ENCODE measurements around the gene FAM47E.

Gene FAM47E

GRCh38 chr4:76325072-76325471 lies 73.6 kb downstream of the FAM47E start:
- no peak for TF ChIP-seq FOXP2 (optimal IDR thresholded peaks at IDR 0.05; ENCODE audit: borderline replicate concordance, extremely low read depth, extremely low read length, insufficient read depth)
- no peak for TF ChIP-seq TAF1 (IDR thresholded peaks at IDR 0.05; ENCODE audit: borderline replicate concordance, insufficient read depth, low read length)
- TF ChIP-seq, protein P1, sequence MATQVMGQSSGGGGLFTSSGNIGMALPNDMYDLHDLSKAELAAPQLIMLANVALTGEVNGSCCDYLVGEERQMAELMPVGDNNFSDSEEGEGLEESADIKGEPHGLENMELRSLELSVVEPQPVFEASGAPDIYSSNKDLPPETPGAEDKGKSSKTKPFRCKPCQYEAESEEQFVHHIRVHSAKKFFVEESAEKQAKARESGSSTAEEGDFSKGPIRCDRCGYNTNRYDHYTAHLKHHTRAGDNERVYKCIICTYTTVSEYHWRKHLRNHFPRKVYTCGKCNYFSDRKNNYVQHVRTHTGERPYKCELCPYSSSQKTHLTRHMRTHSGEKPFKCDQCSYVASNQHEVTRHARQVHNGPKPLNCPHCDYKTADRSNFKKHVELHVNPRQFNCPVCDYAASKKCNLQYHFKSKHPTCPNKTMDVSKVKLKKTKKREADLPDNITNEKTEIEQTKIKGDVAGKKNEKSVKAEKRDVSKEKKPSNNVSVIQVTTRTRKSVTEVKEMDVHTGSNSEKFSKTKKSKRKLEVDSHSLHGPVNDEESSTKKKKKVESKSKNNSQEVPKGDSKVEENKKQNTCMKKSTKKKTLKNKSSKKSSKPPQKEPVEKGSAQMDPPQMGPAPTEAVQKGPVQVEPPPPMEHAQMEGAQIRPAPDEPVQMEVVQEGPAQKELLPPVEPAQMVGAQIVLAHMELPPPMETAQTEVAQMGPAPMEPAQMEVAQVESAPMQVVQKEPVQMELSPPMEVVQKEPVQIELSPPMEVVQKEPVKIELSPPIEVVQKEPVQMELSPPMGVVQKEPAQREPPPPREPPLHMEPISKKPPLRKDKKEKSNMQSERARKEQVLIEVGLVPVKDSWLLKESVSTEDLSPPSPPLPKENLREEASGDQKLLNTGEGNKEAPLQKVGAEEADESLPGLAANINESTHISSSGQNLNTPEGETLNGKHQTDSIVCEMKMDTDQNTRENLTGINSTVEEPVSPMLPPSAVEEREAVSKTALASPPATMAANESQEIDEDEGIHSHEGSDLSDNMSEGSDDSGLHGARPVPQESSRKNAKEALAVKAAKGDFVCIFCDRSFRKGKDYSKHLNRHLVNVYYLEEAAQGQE (IDR thresholded peaks at IDR 0.05; ENCODE audit: insufficient read depth in 1 of 2, low read depth in 2 of 2, low read length in 2 of 2) = no peak
- no peak for TF ChIP-seq POLR2AphosphoS5 (IDR thresholded peaks at IDR 0.05; ENCODE audit: low read depth, low read length)
- TF ChIP-seq SIN3A (IDR thresholded peaks at IDR 0.05; ENCODE audit: borderline replicate concordance, insufficient read depth, low read length) = no peak

GRCh38 chr4:76326515-76326914 lies 75.0 kb downstream of the FAM47E start:
- TF ChIP-seq POLR2AphosphoS5 (IDR thresholded peaks at IDR 0.05; ENCODE audit: low read depth, low read length) (no peak), TAF1 (IDR thresholded peaks at IDR 0.05; ENCODE audit: borderline replicate concordance, insufficient read depth, low read length) (no peak), SIN3A (IDR thresholded peaks at IDR 0.05; ENCODE audit: borderline replicate concordance, insufficient read depth, low read length) (no peak), FOXP2 (optimal IDR thresholded peaks at IDR 0.05; ENCODE audit: borderline replicate concordance, extremely low read depth, extremely low read length, insufficient read depth) (no peak)
- TF ChIP-seq, protein P1 (IDR thresholded peaks at IDR 0.05; ENCODE audit: insufficient read depth in 1 of 2, low read depth in 2 of 2, low read length in 2 of 2) = no peak
